GM10266 (cell line): Measurements from ENCODE around the gene ARF3.

Experiments
- DNase-seq: peaks from one replicate; pipeline ENCODE4 v3.0.0; 2012; ENCODE audit errors: extremely low spot score
- CTCF ChIP-seq: IDR thresholded peaks from 2 replicates; pipeline ENCODE4 v1.5.1; 2012; ENCODE audit warnings: mild to moderate bottlenecking, low read depth; ENCODE audit not compliant: control insufficient read depth, insufficient read depth; ENCODE audit errors: missing control alignments

Gene ARF3

GRCh38 chr12:48961331-48961730 lies 4.0 kb upstream of the ARF3 start:
- no peak for TF ChIP-seq CTCF
- DNase-seq = no peak

GRCh38 chr12:48960834-48961233 lies 3.5 kb upstream of the ARF3 start:
- no peak for TF ChIP-seq CTCF

GRCh38 chr12:48958049-48958388 lies 732 bp upstream of the ARF3 start:
- no peak for TF ChIP-seq CTCF
- no peak for DNase-seq

More at GRCh38 chr12:48960834-48961233, 3.5 kb upstream of the ARF3 start:
- DNase-seq = no peak

- peak; percentile 72 for DNase-seq
- TF ChIP-seq CTCF = peak; percentile 15
Observed at GRCh38 chr12:48956279-48957140, 777 bp downstream of the ARF3 start.

GRCh38 chr12:48954841-48955501 lies 2.3 kb downstream of the ARF3 start:
- no peak for DNase-seq
- TF ChIP-seq CTCF = no peak

GRCh38 chr12:48954061-48954460 lies 3.2 kb downstream of the ARF3 start:
- no peak for TF ChIP-seq CTCF
- no peak for DNase-seq

- no peak for DNase-seq
- no peak for TF ChIP-seq CTCF
Observed at GRCh38 chr12:48952691-48953090, 4.6 kb downstream of the ARF3 start.
